NT2/D1 (cell line): ENCODE data around the gene LCE3C.

Experiments
- YY1 ChIP-seq: IDR thresholded peaks from 2 replicates; pipeline ENCODE4 v1.6.1; 2011; ENCODE audit not compliant: insufficient read length, insufficient read depth
- ZNF274 ChIP-seq: IDR thresholded peaks from 2 replicates; pipeline ENCODE4 v1.6.1; 2011; ENCODE audit warnings: mild to moderate bottlenecking, low read depth, low read length

DNA sequence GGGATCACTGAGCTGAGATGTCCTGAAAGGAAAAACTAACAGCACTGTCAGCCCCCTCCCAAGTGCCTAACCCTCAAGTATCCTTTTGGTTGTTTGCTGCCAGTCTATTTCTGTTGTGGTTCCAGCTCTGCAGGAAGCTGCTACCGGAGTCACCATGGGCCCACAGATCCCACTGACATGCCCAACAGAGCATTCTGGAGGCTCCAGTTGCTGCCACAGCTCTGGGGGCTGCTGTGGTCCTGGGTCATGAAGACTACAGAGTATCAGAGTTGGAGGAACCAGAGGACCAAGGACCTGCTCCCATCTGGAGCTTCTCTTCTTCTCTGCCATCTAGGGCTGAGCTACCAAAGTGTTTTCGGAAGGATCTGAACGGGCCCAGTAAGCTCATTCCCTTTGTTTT is 22.0 kb downstream of the LCE3C start:
- TF ChIP-seq ZNF274 (no peak), YY1 (no peak)
